ENCODE data around the gene PTX4.

Gene PTX4

DNA sequence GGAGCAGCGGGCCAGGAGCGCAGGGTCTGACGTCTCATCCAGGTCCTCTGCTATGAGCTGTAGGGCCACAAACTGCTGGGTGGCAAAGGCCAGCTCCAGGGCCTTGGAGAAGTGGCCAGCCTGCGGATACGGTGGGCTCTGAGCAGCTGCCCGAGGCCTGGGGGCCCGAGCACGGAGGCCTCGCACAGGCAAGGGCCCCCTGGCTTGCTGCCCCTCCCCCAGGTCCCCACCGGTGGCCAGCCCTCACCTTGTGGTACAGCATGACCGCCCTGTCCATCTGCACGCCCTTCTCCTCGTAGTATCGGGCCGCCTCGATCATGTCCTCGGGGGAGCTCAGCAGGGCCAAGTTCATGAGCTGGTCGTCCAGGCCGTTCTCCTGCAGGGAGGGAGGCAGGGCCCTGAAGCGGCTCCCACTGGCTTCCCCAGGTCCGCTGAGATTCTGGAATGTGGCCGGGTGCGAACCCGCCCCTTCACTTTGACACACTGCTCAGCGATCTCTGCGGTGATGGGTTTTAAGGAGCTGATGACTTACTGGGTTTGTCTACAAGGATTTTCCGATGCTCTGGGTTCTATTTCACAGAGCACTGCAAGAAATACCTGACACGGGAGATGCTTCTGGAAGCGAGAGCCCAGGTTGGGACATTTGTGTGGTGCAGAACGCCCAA is 35.0 kb upstream of the PTX4 start:
- DNase-seq (ENCODE audit: low spot score): no peak

DNA sequence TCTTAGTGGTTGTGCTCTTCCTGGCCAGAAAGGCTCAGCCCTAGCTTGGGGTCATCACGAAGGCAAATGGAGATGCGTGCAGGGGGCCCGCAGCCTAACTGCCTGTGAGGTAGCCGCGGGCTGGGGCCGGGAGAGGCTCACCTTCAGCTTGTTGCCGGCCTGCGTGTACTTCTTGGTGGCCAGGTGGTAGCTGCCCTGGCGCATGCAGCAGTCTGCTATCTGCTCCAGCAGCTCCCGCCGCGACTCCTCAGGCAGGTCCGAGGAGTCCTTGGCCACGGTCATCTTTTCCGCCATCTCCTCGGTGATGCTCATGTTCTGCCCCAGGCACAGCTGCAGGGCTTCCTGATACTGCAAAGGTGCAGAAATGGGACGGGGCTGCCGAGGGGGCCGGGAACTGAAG is 31.7 kb upstream of the PTX4 start:
- DNase-seq (ENCODE audit: low spot score): no peak

DNA sequence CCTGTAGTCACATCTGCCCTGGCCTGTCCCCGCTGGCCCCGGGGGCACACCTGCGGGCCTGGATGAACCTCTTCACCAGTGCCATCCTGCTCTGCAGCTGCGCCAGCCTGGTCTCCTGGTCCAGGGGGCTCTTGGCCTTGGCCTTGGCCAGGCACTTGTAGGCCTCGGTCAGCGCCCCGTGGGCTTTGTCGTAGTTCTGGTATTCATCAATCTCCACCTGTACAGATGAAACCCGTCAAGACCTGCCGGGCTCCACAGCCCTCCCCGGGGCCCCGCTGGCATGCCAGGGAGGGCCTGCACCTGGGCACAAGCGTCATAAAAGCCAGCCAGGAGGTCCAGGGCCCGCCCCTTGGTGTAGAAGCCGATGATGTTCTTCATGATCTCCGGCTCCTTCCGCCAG is 31.1 kb upstream of the PTX4 start:
- no peak for DNase-seq (ENCODE audit: low spot score)

DNA sequence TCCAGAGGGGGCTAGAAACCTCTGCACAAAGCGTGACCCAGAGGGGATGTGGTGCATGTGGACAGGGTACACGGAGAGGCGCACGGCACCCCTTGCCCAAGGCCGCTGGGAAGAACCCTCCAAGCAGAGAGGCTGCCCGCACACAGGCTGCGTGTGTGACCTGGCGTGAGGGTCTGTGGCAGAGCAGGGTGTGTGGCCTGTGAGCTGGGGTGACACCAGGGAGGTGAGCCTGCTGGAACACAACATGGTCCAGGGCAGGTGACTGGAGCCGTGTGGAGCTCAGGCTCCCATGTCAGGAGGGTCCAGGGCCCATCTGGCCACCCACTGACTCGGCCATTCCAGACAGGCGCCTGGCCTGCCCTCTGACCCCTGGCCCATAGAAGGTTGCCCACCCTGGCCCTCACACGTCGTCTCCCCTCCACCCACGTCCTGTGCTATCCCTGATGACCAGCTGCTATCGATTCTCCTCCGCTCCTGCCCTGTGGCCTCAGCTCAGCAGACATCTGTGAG is 29.9 kb upstream of the PTX4 start:
- no peak for DNase-seq (ENCODE audit: low spot score)

DNA sequence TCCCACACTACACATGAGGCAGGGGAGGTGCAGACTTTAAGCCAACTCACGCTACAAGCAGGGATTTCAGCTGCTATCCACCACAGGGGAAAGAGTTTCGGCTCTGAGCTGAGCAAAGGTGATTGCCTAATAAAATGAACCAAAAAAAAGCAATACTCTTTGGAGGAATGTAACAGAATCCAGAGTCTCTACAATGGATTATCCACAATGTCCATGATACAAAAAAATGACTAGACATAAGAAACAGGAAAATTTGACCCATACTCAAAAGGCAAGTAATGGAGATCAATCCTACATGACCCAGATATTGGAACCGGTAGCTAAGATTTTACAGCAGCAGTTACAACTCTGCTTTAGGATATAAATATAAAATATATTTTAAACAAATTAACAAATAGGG is 25.8 kb upstream of the PTX4 start:
- DNase-seq (ENCODE audit: low spot score): no peak

DNA sequence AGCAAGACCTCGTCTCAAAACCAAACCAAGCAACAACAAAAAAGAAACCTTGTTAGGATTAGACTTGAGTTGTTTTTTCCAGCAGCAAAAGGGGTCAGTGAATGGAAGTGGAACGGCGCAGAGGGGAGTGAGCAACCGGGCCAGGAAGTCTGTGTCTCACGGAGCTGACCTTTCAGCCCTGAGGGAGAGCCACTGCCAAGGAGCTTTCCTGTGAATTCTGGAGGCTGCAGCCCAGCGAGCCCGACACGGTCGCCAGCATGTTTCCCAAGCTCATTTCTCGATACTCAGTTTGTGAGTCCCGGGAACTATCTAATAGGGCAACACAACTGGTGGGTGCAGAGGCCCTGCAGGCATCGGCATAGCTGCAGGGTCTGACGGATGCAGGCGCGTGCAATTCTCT is 24.0 kb upstream of the PTX4 start:
- no peak for DNase-seq (ENCODE audit: low spot score)

DNA sequence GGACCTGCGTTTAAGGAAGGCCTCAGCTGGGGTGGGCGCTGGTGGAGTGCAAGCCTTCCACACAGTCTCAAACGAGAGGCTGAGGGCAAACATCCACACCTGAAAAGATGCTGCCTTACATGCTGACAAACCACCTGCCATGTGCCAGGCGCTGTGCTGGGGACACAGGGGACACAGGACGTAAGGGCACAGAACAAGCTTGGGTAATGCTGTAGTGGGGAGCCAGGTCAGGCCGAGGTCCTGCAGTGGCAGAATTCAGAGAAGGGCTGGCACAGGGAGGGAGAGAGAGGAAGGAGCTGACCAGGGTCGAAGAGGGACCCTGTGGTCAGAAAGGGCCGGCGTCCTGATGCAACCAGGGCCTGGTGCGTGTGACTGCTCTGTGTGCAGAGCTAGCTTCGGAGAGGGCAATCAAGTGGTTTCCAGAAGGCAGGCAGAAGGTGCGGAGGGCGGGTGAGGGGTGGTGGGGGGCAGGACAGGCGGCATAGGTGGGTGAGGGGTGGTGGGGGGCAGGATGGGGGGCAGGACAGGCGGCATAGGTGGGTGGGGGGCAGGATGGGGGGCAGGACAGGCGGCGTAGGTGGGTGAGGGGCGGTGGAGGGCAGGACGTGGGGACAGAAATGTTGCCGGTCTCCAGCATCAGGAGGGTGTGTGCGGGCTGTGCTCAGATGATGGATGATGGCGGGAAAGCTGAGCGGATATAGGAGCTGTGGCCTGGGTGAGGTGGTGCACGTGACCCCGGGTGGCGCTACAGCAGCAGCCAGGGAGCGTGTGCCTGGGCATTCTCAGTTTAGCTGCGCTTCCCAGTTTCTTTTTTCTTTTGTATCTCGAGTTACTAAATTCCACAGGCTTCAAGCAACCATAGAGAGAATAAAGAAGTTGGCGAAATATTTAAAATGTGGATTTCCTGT is 23.2 kb upstream of the PTX4 start:
- no peak for DNase-seq (ENCODE audit: low spot score)

DNA sequence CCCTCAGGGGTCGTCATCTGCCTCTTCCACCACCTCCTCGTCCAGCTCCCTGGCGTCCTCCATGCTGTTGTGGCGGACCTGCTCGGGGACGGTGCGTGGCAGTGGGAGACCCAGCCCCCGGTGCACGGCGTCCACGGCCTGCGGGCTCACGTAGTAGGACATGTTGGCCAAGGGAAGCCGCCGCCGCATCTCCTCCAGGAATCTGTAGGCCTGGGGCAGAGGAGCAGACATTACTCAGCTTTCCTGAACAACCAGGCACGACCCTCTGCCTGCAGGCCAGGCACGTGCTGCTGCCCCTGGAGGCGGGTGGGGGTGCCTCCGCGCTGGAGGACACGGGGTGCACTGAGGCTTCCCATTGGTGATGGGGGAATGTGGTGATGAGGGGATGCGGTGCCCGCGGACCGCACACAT is 22.2 kb upstream of the PTX4 start:
- DNase-seq (ENCODE audit: low spot score): no peak

DNA sequence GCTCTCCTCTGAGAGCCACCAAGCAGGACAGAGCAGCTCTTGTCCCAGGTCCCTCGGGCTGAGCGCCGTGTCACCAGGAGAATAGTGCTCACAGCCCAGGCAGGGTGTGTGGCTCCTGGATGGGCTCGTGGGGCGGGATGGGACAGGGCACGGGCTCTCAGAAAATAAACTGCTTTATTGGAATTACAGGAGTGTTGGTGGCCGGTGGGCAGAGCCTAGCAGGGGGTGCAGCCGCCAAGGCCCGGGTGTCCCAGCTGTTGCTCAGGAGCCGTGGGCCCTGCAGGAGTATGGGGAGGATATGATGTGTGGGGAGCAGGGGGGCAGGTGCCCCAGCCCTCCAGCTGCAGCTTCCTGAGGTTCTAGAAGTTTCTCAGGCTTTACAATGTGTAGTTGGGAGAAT is 21.5 kb upstream of the PTX4 start:
- DNase-seq (ENCODE audit: low spot score): no peak

DNA sequence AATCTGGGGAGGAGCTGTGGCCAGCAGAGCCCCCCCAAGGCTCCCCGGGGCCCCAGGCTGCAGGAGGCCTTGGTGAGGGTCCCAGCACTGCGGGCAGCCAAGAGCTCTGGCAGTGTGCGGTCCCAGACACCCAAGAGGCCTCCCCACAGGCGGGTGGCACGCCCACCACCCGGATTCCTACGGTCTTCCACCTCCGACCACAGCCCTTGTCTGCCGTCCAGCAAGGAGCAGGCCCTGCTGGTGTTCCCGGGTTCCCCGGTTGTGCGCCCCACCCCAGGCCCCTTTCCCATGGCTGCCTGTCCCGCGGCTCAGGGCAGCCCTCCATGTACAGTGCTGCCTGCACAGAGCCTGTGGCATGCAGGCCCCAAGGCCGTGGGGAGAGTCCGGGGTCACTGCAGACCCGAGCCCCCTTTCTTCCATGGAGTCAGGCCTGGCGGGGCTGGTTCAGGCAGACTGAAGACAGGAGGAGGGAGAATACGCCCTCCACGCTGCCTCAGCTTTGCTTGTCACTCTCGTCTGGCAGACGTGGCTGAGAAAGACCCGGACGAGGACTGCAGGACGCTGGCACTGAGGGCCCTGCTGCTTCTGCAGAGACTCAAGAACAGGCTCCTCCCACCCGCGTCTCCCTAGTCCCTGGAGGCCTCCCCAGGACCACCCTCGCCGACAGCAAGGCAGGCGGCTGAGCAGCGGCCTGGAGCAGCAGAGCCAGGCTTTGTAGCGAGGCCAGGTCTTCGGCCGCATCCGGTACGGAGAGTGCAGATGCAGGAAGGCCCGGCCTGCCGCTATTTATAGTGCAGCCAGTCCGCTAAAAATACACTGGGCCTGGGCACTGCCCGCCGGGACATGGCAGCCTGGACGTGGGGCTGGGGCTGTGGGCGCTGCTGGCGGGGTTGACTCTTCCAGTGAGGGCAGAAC is 20.8 kb upstream of the PTX4 start:
- no peak for DNase-seq (ENCODE audit: low spot score)

DNA sequence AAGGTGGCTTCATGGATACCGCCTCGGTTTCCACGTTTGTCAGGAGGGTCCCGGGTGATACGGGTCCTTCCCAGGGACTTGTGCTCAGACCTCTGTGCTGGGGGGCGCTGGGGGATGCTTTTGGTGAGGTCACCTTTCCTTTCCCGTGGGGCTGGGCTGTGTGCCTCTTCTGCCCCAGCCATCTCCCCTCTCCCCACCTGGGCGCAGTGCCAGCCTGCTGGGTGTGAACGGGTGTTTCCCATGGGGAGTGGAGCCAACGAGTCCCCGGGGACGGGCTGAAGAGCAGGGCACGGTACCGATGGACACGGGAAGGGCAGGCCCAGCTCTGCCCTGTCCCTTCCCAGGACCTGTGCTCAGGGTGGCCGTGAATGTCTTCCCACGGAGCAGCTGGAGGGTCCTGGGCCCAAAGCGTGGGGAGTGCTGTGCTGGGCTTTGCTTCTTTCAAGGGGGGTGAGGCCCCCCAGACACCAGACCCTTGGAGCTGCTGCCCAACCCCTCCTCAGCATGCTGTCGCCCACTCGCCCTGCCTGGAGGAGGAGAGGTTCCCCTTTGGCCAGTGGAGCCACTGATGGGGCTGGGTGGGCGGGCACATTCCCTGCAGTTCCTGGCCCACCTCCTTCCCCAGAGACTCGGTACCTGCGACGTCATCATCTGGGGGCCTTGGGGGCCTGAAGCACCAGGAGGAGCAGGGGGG is 19.9 kb upstream of the PTX4 start:
- no peak for DNase-seq (ENCODE audit: low spot score)

DNA sequence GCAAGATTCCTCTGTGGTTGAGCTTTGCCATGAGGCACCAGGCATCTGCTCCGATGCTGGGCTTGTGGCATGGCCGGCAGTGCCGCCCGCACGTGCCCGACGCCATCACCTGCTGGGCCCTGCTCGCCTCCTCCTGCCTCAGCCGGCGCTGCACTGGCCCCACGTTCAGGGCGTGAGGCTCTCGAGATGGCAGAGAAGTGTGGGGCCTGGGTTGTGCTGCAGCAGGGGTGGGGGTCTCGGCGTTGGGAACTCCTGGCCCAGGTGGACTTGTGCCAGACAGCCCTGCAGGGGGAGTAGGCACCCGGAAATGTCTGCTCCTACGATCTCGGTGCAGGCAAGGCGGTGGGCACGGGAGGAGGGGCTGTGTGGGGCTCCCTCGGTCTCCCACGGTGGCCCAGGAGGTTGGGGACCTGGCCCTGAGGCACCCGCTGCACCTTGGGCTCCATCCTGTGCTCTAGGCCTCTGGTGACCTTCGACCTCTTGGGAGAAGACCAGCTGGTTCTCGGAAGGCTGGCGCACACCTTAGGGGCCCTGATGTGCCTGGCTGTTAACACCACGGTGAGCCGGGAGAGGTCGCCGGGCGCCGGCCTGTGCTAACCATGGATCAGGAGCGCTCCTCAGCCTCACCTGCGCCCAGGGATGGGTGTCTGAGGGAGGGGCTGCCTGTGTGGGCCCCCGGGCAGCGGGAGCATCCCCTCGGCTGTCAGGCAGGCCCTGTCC is 17.9 kb upstream of the PTX4 start:
- DNase-seq (ENCODE audit: low spot score): no peak

DNA sequence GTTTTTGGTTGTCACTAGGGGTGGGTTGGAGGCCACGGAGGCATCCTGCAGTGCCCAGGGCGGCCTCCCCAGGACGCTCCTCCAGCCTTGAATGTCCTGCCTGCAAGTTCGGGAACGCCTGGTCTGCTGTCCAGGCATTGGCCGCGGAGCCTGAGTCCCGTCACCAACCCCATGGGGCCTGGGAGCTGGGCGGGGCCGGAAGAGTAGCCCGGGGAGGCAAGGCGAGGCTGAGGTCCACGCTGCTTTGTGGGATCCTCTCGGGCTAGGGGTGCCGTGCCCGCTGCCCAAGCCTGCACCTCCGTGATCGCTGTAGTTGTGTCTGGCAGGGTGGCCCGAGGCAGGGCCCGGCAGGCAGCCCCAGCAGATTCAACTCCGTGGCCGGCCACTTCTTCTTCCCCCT is 17.2 kb upstream of the PTX4 start:
- DNase-seq (ENCODE audit: low spot score): no peak

DNA sequence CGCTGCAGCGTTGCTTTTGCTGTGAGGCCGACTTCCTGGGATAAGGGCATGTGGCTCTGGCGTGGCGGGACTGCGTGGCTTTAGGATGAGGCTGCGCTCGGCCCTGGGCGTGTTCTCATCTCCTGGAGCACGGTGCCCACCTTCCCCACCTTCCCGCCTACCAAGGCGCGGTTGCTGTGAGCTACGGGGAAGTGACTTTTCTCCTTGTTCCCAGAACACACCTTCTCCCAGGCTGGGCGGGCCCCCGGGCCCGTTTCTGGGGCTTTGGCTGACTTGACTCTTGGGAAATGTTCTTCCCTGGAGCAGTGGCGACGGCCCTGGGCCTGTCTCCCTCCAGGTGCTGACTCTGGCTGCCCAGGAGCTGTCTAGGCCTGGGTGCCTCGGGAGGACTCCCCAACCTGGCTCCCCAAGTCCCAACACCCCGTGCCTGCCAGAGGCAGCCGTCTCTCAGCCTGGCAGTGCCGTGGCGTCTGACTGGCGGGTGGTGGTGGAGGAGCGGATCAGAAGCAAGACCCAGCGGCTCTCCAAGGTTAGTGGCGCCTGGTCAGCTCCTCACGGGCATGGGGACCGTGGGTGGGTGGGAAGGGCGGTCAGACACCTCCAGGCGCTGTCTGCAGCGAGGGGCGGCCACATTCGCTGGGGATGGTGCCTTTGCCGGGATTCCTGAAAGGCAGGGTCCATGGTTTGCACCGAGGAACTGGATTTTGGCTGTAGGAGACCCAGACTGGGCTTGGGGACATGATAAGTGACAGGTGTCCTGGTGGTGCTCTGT is 16.5 kb upstream of the PTX4 start:
- no peak for DNase-seq (ENCODE audit: low spot score)

DNA sequence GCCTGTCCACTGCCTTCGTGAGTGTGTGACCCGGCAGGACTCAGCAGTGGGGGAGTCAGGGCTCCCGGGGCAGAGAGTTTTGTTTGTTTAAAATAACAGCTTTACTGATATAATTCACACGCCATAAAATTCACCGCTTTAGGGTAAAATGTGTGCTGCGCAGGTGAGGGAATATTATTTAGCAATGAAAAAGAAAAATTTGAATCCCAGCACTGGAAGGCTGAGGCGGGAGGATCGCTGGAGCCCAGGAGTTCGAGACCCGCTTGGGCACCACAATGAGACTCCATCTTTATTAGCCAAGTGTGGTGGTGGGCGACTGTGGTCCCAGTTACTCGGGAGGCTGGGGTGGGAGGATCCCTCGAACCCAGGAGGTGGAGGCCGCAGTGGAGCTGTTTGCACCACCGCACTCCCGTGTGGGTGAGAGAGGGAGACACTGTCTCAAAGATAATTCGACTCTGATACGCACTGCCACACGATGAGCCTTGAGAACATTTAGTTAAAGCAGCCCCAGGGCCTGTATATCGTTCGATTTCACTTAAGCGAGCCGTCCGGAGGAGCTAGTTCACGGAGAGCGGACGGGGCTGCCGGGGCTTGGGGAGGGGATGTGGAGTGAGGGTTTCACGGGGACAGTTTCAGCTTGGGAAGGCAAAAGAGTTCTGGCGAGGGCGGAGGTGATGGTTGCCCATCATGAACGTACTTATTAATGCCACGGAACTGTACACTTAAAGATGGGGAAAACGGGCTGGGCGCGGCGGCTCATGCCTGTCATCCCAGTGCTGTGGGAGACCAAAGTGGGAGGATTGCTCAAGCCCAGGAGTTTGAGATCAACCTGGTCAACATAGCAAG is 14.6 kb upstream of the PTX4 start:
- no peak for DNase-seq (ENCODE audit: low spot score)

DNA sequence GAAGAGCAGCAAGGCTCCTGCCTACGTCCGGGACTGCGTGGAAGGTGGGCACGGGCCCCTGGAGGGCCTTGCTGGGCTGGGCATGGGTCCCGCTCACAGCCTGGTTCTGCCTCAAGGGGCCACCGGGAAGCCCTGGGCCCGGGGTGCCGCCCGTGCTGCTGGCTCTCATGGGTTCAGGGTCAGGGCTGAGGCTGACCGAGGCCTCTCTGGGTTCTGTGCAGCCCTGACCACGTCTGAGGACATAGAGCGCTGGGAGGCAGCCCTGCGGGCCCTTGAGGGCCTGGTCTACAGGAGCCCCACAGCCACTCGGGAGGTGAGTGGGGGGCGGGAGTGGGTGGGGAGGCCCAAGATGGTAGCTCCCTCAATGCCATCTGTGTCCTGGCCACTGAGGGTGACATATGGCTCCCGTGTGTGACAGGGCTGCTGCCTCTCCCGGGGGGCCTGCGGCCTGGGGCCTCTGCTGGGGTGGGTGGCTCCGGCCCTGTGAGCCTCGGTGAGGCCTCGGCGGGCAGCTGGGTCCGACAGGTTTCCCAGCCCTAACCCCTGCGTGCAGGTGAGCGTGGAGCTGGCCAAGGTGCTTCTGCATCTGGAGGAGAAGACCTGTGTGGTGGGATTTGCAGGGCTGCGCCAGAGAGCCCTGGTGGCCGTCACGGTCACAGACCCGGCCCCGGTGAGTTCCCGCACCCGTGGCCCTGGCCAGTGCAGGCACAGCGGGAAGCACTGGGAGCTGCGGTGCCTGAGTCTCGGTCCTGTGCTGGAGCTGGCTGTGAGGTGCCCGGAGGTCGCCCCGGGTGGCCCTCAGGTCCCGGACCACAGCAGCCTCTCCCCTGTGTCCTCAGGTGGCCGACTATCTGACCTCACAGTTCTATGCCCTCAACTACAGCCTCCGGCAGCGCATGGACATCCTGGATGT is 13.6 kb upstream of the PTX4 start:
- DNase-seq (ENCODE audit: low spot score): no peak

DNA sequence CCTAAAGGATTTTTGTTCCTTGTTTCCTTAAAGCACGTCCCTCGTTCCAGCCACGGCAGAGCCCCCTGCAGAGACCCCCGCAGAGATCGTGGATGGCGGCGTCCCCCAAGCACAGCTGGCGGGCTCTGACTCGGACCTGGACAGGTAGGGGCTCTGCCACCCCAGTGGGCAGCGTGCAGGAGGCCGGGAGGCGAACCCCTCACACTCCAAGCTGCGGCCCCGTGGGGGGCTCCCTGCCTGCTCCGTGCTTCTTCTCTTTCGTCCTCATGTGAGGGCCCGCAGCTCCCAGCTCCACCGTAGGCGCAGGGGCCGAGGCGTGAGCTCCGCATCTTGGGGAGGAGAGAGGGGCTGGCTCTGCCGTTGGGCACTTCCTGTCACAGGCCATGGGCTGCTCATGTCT is 12.9 kb upstream of the PTX4 start:
- DNase-seq (ENCODE audit: low spot score): no peak

DNA sequence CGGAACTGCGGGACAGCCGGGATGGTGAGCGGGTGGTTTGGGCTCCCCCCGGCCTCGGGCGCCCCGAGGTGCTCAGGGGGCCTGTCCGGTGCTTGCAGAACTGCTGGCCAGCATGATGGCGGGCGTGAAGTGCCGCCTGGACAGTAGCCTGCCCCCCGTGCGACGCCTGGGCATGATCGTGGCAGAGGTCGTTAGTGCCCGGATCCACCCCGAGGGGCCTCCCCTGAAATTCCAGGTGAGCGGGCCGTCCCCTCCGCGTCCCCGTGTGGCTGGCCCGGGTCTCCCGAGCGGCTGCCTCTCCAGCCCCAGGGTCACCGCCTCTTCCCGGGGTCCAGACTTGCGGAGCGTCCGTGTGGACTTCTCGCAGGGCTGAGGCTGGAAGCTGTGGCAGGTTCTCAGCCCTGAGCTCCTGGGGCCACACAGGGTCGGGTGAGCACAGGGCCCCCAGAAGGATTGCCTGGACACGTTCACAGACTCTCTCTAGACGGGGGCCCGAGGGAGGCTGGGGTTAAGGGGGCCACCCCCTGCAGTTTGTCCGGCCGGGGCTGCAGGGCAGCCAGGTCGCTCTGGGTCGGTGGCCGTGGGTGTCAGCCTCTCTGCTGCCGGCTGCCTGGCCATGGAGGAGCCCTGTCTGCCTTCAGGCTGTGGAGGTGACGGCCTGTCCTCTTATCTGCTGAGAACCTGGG is 11.9 kb upstream of the PTX4 start:
- no peak for DNase-seq (ENCODE audit: low spot score)

Data from CD4-positive, alpha-beta T cell treated with Interleukin-6 at 100 ng/mL for 8 hours (primary cell).